Adrenal gland (tissue), 12 donors: ENCODE measurements around the gene LPCAT1. TPM values are rescaled to one million over a fixed set of nuclear protein-coding genes. Genes with fewer than 3 reads are reported as not detected.

Source experiments
- DNase-seq, 7 donors: peaks; one replicate each; pipeline ENCODE4 v3.0.0-alpha.2; 2019 to 2020
- H3K27ac ChIP-seq, 5 donors: fragments of 200-600 bp; sonication (generic) in 4 of 5; 1 replicate in 3 of 5; 2 replicates in 2 of 5; pipeline versions ENCODE4 v1.5.1 to v1.8.0; 2016 to 2020; ENCODE audit warnings: mild to moderate bottlenecking in 1 of 5
- H3K27me3 ChIP-seq: fragments of 200-600 bp; 2 replicates; pipeline ENCODE4 v1.8.0; 2021
- H3K36me3 ChIP-seq, 2 donors: fragments of 200-600 bp; replicated peaks in 1 of 2; 1 replicate in 1 of 2; 2 replicates in 1 of 2; pipeline versions ENCODE4 v1.5.1 to v1.8.0; 2018 to 2022
- H3K4me1 ChIP-seq, 2 donors: fragments of 200-600 bp; replicated peaks in 1 of 2; 1 replicate in 1 of 2; 2 replicates in 1 of 2; pipeline versions ENCODE4 v1.5.1 to v1.8.0; 2018 to 2021
- H3K4me3 ChIP-seq, 4 donors: fragments of 200-600 bp; sonication (generic) in 3 of 4; one replicate each; pipeline ENCODE4 v1.5.1; 2016 to 2018
- H3K9me3 ChIP-seq, 3 donors: fragments of 200-600 bp; sonication (generic) in 1 of 3; replicated peaks in 1 of 3; 1 replicate in 2 of 3; 2 replicates in 1 of 3; pipeline versions ENCODE4 v1.5.1 to v1.8.0; 2016 to 2021
- CTCF ChIP-seq, 6 experiments: fragments of 450-650 bp in 4 of 6; fragments of 200-600 bp in 2 of 6; sonication (generic) in 1 of 6; IDR thresholded peaks; 1 replicate in 5 of 6; 2 replicates in 1 of 6; pipeline versions ENCODE4 v1.5.1 to v1.8.0; 2016 to 2021; ENCODE audit warnings: antibody characterized with exemption in 6 of 6, mild to moderate bottlenecking in 2 of 6, moderate library complexity in 1 of 6
- POLR2A ChIP-seq, 2 donors: fragments of 450-650 bp; IDR thresholded peaks; one replicate each; pipeline ENCODE4 v1.6.1; 2017; ENCODE audit warnings: antibody characterized with exemption in 2 of 2, mild to moderate bottlenecking in 2 of 2, moderate library complexity in 1 of 2
- WGBS, 4 donors: extraction: QIAGEN DNeasy Blood & Tissue Kit in 2 of 4; methylation state at CpG; one replicate each; pipeline versions ENCODE4 v1.1.5 to v1.1.7; 2013 to 2017; 5-methylcytosine and 5-hydroxymethylcytosine counted together
- intact Hi-C, 2 donors: fragments of 100-400 bp; cut with DNase I; formaldehyde crosslinking; loops; one replicate each; pipeline versions ENCODE4 v1.14.1 to v1.15.0; 2022 to 2023
- polyA plus RNA-seq, 3 donors: library from polyadenylated mRNA; stranded (reverse); fragments of 200-250 nt in 2 of 3; fragments of 350-450 nt in 1 of 3; fragmentation: Illumina TruSeq in 1 of 3; extraction: RNeasy Lipid Tissue Mini Kit (QIAGEN cat#74804) in 1 of 3; gene quantifications; one replicate each; pipeline ENCODE4 v1.2.3, GENCODE V29; 2013 to 2014
- total RNA-seq, 9 donors: library from RNA; depleted of rRNA in 4 of 9; stranded (reverse); fragments of >200 nt in 4 of 9; fragments of 120-200 nt in 1 of 9; fragmentation: NEBNext Ultra II Directional in 1 of 9; extraction: Animal tissue kit (Norgen Biotek cat#: 25700) in 1 of 9; gene quantifications; one replicate each; pipeline versions ENCODE4 v1.1.0 to v1.2.4, GENCODE V29; 2013 to 2023
- donor health status: healthy with polysubstance abuse.
- donor health status: Bipolar disorder and iron deficiency.
- donor health status: DM: yes; HTN: yes; CAD: no.
- donor health status: DM: no; HTN: no; CAD: no.
- donor health status: DM: no; HTN: no; CAD: no.
- donor health status: DM: yes; HTN: yes; CAD: no.

The LPCAT1 gene
- total and polyA plus RNA-seq, 12 donors, result 23.2 to 59.1 (median 42.6) TPM

- intact Hi-C loops, result no loop called here
Observed at GRCh38 chr5:1436036-1436435, 87.7 kb downstream of the LPCAT1 start.

GRCh38 chr5:1435369-1435768, 88.4 kb downstream of the LPCAT1 start:
- H3K9me3 ChIP-seq, result no peaks in the 10 kb centered on the region
- no peak overlapping the region for H3K27ac ChIP-seq
- no peak overlapping the region for H3K4me3 ChIP-seq
- intact Hi-C loops, result no loop called here
- H3K36me3 ChIP-seq, result no peaks in the 10 kb centered on the region
- H3K27me3 ChIP-seq, result peaks cover 6% of the 10 kb centered on the region
- no peaks in the 10 kb centered on the region for H3K4me1 ChIP-seq
- WGBS, 4 donors, result 74 to 87% (median 86%) methylated on average over 1 to 2 of the region's 2 CpGs
- no peak for TF ChIP-seq CTCF (IDR thresholded peaks at IDR 0.05)
- TF ChIP-seq POLR2A (IDR thresholded peaks at IDR 0.05), result no peak
- DNase-seq, result no peak

More at GRCh38 chr5:1436036-1436435, 87.7 kb downstream of the LPCAT1 start:
- no peak overlapping the region for H3K4me3 ChIP-seq
- H3K27me3 ChIP-seq, result peaks cover 6% of the 10 kb centered on the region
- no peak for DNase-seq
- no peaks in the 10 kb centered on the region for H3K9me3 ChIP-seq
- no peaks in the 10 kb centered on the region for H3K36me3 ChIP-seq
- WGBS, 4 donors, result 75 to 82% (median 80%) methylated on average over 7 to 10 of the region's 10 CpGs
- H3K4me1 ChIP-seq, result no peaks in the 10 kb centered on the region
- H3K27ac ChIP-seq, result no peak overlapping the region
- TF ChIP-seq CTCF (IDR thresholded peaks at IDR 0.05) (no peak), POLR2A (IDR thresholded peaks at IDR 0.05) (no peak)

GRCh38 chr5:1432296-1432695, 91.5 kb downstream of the LPCAT1 start:
- Histone ChIP-seq H3K4me1 (no peaks in the 10 kb centered on the region), H3K36me3 (no peaks in the 10 kb centered on the region), H3K4me3 (no peak overlapping the region), H3K27me3 (no peaks in the 10 kb centered on the region), H3K27ac (no peak overlapping the region), H3K9me3 (peaks cover 0 to 13% (median 9%) of the 10 kb centered on the region in 3 donors)
- WGBS, 4 donors, result 90 to 98% (median 90%) methylated on average over 9 to 15 of the region's 15 CpGs
- intact Hi-C loops, result no loop called here
- no peak for TF ChIP-seq CTCF (IDR thresholded peaks at IDR 0.05)
- no peak for TF ChIP-seq POLR2A (IDR thresholded peaks at IDR 0.05)
- DNase-seq, result no peak

GRCh38 chr5:1431896-1432295, 91.9 kb downstream of the LPCAT1 start:
- no peak for DNase-seq
- 83 to 89% (median 86%) methylated on average over 6 to 8 of the region's 8 CpGs for WGBS, 4 donors
- no peak for TF ChIP-seq CTCF (IDR thresholded peaks at IDR 0.05)
- no peak for TF ChIP-seq POLR2A (IDR thresholded peaks at IDR 0.05)
- intact Hi-C loops, result no loop called here
- Histone ChIP-seq H3K36me3 (no peaks in the 10 kb centered on the region), H3K4me3 (no peak overlapping the region), H3K27me3 (no peaks in the 10 kb centered on the region), H3K27ac (no peak overlapping the region), H3K9me3 (peaks cover 0 to 13% (median 11%) of the 10 kb centered on the region in 3 donors), H3K4me1 (no peaks in the 10 kb centered on the region)
